ENCODE data around the gene NEUROD6.

DNA sequence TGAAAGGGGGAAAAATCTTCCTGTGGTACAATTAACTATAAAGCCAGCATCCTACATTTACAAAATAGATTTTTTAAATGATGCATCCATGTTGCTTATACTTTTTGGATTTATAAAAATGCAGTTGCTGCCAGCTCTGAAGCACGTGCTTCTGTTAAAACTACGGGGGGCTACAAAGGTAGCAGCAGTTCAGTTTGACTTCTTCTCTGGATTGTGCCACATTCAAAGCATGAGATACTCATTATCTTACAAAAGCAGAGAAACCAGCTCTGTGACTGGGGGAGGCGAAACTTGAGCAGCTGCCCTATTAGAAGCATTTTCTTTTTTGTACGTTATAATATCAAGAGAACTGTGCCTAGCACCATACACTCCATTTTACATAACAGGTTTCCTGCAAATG, 31.1 kb downstream of the NEUROD6 start:
- TF ChIP-seq, protein P1, sequence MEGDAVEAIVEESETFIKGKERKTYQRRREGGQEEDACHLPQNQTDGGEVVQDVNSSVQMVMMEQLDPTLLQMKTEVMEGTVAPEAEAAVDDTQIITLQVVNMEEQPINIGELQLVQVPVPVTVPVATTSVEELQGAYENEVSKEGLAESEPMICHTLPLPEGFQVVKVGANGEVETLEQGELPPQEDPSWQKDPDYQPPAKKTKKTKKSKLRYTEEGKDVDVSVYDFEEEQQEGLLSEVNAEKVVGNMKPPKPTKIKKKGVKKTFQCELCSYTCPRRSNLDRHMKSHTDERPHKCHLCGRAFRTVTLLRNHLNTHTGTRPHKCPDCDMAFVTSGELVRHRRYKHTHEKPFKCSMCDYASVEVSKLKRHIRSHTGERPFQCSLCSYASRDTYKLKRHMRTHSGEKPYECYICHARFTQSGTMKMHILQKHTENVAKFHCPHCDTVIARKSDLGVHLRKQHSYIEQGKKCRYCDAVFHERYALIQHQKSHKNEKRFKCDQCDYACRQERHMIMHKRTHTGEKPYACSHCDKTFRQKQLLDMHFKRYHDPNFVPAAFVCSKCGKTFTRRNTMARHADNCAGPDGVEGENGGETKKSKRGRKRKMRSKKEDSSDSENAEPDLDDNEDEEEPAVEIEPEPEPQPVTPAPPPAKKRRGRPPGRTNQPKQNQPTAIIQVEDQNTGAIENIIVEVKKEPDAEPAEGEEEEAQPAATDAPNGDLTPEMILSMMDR (IDR thresholded peaks at IDR 0.05) = no peak
- no peak for TF ChIP-seq POLR2AphosphoS5 (IDR thresholded peaks at IDR 0.05)

Measured in sigmoid colon (tissue), 4 donors.